HG03457 (cell line): ENCODE data around the gene ROGDI.
A peak's percentile ranks its signal among the peaks of the same experiment; 100 is the strongest.

ENCODE experiments used
- ATAC-seq: cut with Tn5 transposase; IDR thresholded peaks from one replicate; pipeline ENCODE4 v1.9.1; 2021; ENCODE audit warnings: moderate number of reproducible peaks; ENCODE audit not compliant: unreplicated experiment

The ROGDI gene, protein sequence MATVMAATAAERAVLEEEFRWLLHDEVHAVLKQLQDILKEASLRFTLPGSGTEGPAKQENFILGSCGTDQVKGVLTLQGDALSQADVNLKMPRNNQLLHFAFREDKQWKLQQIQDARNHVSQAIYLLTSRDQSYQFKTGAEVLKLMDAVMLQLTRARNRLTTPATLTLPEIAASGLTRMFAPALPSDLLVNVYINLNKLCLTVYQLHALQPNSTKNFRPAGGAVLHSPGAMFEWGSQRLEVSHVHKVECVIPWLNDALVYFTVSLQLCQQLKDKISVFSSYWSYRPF

DNA sequence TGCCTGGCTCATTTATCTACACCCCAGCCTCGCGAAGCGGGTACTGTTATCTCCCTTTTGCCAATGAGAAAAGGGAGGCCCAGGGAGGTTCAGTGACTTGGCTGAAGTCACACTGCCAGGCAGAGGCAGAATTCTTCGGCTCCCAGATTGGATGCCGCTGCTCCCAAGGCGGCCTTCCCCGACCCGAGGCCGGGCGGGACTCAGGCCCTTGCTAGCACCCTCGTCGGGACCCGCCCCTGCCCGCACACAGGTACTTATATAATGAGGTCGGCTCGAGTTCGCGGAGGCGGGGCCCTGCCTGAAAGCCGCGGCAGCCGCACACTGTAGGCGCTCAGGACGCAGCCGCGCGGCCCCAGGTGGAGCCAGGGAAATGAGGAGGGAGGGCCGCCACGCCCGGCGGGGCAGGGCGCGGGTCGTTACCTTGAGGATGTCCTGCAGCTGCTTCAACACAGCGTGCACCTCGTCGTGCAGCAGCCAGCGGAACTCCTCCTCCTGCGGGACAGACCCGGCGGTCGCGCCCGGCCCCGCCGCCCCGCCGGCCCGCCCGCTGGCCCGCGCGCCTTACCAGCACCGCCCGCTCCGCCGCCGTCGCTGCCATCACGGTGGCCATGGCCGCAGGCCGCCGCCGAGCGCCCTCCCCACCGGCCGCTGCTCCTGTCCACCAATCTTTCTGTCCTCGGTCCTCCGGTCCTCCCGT, at the start of gene ROGDI:
ROGDI (minus strand) TSS at position 672 of the 697 bp plus-strand sequence; CDS start at position 610, 62 bp downstream.
- ATAC-seq, result peak; percentile 38

DNA sequence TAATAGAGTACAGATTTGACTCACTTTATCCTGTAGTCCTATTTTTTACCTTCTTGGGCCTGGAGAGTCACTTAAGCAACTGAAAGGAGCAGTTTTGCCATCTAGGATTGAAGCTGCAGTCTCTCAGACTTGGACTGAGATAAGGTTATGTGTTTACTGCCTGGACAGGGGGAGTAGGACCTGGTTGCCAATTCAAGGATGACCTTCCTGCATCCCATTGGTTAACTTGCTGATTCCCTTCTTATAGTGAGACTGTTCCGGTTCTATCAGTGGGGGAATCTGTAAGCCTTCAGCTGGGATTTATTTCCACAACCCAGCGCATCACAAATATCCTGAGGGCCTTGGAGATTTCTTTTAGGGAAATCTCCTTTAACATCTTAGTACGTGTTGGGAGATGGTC, 47.8 kb upstream of the ROGDI start:
- no peak for ATAC-seq

DNA sequence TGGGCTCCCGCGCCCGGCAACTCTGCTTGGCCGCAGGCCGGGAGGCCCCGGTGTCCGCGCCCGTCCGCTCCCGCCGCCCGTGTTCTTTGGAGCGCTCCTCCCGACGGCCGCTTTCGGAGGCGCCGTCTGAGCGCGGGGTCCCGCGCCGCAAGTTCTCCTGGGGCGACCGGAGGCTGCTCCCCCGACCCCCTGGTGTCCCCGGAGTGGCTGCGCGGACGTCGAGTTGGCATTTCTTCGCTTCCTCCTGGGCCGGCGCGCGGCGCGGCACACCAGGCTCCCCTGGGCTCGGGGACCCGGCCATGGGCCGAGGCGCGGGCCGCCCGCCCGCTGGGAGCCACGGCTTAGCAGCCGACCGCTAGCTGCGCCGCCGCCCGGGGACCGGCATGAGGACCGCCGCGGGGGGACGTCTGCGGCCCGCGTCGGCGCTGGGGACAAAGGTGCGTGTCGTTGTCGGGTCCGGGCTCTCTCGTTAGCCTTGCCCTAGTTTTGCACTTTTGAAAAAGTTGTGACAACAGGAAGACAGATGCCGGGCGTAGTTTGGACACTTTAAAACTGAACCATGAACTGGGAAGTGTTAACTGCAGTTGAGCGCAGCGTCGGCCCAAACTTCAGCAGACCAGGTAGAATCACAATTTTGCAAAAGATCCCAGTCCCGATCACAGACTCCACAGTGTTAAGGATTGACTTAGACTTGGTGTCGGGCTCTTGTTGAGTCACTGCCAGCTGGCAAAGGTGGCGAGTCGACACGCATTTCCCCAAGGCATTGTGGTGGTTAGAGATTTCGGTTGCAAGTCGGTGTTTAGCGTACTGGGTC, 45.5 kb upstream of the ROGDI start:
- ATAC-seq, result peak; percentile 11

DNA sequence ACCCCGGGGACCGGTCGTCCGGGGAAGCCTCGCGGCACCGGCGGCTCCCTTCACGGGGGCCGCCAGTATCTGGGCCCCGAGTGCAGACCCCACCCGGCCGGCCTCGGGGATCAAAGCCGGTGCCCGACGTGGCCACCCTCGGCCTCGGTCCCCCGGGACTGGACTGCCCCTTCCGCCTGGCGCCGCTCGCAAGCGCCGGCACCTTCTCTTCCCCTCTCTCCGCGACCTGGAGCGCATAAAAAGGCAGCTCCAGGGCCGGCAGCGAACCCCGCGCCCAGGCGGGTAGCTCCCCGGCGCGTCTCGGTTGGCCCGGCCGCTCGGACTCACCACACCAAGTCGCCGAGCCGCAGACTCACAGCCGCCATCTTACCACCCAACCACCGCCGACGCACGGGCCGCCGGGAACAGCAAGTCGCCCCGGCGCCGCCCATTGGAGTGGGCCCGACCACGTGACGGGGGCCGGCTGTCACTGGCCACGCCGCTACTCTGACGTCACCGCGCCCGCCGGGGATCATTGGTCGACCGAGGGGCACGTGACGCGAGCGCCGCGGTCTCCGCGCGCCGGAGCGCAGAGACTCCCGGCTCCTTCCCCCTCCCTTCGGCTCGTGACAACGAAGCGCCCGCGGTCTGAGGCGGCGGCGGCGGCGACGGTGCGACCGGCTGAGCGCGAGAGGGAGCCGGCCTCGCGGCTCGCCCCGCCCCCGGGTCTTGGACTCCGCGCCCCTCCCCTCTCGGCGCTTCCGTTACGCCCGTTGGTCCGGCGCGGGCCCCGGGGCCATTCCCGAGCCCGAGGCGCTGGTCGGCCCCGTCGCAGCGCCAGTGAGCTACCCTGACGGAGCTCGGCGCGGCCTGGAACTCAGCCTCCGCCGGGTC, 44.7 kb upstream of the ROGDI start, which contains the start of the genes GLYR1 and UBN1:
GLYR1 (minus strand) TSS at position 388 of the 873 bp plus-strand sequence; CDS start at position 365, 23 bp downstream.
UBN1 (plus strand) TSS at position 581 of the 873 bp plus-strand sequence. CDS start 5,437 bp downstream, outside the sequence.
- peak; percentile 74 for ATAC-seq

DNA sequence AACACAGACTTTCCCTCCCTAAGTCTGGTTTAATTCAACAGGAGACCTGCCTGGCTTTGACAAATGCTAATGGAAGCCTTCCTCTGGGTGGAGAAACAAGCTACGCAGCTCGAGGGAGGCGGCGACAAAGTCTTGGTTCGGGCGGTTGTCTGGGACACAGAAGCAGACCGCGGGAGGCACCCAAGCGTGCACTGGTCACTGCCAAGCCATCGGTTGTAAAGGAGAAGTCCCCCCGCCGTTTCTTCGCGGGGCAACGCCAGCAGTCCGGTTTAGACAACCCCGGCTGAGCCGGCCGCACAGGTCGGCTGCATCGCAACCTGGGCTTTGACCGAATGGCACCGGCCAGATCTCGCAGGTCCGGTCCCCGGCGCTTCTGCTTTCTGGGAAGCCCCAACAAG, 44.1 kb upstream of the ROGDI start:
- ATAC-seq, result no peak

DNA sequence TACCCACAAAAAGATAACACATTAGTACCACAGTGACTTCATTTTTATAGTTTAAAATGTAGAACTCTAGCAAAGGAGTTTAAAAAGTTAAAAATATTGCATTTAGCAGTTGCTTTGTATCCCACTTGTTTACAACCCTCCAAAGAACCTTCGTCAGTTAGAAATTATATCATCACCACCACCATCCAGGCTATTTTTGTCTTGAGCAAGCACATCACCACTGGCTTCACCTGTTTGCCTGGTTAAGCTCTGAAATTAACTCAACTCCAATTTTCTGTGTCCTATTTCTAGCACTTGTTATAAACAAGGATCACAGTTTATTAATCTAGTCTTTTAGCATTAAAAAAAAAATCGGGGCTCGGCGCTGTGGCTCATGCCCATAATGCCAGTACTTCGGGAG, 38.6 kb upstream of the ROGDI start:
- ATAC-seq, result no peak

DNA sequence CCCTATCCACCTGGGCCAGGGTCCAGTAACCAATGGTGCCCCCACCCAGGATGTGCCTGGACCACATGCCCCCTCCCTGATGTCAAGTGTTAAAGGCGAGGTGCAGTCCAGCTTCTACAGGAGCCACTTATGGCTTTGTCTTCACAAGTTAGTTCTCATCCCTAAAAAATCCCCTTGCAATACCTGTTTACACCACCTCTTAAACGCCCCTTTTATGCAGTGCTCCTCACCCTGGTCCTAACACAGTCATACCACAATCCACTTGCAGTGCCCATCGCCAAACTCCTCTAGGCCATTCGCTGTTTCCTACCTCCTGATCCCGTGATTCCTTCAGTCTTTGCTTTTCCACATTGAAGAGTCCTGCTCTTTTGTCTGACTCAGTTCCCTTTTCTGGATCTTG, 37.5 kb upstream of the ROGDI start:
- ATAC-seq, result no peak

DNA sequence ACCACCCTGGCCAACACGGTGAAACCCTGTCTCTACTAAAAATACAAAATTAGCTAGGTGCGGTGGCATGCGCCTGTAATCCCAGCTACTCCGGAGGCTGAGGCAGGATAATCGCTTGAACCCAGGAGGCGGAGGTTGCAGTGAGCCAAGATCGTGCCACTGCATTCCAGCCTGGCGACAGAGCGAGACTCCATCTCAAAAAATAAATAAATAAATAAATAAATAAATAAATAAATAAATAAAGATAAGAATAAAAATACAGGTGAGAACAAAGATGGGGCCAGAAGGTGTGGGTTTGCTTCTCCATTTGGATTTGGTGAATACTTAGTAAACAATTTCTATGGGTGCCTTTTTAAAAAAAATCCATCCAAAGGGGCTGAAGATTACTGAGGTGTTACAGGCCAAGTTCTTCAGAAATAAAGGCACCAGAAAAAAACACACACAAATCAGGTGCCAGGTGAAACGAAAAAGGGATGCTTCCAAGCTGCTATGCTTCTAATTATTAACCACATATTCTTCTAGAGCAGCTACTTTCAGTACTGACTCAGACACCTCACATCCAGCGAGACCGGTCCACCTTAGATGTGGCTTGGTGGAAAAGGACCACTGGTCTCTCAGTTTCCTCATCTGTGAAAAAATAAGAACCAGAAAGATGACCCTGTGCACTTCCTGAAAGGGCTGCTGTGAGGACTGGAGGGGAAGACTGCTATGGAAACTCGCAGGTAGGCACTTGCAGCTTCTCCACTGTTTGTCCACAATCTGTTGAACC, 35.5 kb upstream of the ROGDI start:
- ATAC-seq, result no peak

DNA sequence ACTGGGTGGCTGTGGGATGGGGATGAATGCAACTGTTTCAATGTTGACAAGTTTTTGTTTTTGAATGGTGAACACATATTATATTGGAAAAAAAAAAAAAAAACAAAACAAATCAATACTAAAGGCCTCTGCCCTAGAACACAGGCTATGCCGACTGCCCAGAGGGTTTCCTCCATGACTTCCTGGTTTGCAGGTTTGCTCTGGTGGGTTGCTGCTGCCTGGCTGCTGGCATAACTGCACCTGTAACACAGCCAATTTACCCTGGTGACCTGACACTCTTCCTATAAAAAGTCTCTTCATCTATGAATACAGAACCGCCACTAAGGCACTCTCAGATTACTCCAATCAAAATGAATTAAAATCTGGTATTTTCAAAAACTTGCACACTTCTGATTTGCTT, 34.3 kb upstream of the ROGDI start:
- no peak for ATAC-seq

DNA sequence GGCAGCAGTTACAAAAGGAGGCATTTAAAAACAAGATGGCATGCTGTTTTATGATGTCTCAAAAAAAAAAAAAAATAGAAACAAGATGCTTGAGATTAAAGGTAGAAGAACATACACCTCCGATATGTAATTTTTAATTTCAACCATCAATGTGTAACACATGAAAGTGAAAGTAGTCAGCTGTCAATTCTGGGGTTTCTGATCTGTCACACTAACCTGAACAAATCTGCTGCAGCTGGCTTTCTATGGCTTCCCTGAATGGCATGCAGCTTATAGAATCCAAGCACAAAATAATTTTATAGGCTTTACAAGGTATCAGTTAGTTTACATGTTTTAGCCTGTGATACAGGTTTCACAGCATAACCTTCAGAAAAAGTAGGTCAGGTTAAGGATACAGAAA, 31.2 kb upstream of the ROGDI start:
- no peak for ATAC-seq

DNA sequence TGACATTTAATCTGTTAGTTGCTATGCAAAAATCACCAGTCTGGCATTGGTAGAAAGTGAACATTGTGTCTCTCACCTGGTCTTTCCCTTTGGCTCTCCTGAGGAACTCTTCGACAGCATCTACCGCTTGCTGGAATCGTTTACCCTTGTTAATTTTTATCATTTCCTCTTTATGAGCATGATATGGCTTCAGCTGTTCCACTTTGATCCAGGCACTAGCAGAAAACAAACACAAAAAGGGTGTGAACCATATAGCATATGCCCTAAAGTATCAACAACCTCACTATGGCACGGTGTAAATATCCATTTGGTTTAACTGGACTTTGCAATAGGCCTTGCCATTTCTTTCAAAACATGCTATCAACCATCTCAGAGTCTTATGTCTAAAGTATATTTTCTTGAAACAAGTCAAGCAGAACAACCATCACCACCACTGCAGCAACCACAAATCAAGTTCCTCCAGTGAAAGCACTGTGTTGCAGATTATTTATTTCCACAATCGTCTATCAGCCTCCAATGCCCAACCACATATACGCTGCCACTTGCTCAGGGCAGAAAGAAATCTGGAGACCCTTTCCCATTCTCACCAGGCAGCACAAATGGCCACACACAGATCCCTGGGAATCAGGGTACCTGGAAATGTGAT, 30.4 kb upstream of the ROGDI start:
- no peak for ATAC-seq

DNA sequence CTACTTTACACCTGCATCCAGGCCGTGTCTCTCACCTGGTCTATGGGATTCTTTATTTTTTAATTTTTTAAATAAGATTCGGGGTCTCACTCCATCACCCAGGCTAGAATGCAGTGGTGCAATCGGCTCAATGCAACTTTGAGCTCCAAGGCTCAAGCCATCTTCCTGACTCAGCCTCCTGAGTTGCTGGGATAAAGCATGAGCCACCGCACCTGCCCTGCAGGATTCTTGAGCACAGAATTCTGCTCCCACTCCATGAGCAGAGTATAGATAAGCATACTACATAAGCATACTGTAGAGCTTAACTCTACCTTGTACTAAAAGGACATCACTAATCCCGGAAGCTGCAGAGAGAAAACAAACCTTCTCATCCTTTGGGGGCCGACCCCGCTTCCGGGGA, 29.2 kb upstream of the ROGDI start:
- ATAC-seq, result no peak

DNA sequence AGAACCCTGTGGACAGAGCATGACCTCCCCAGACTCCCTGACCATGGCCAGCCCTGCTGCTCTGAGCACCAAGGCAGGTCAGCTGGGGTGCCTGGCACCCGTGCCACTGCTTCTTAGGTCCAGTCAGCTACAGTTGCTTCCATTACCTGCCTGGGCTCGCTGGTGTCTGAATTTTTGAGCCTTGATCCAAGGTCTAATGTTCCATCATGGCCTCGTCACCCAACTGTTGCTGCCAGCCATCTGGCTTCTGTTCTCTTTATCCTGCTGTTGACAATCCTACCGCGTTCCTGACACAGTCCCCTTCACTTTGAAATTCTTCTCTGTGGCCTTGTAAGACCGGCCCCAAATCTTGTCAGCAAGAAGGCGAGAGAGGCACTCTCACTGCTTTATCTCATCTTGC, 28.0 kb upstream of the ROGDI start:
- no peak for ATAC-seq

DNA sequence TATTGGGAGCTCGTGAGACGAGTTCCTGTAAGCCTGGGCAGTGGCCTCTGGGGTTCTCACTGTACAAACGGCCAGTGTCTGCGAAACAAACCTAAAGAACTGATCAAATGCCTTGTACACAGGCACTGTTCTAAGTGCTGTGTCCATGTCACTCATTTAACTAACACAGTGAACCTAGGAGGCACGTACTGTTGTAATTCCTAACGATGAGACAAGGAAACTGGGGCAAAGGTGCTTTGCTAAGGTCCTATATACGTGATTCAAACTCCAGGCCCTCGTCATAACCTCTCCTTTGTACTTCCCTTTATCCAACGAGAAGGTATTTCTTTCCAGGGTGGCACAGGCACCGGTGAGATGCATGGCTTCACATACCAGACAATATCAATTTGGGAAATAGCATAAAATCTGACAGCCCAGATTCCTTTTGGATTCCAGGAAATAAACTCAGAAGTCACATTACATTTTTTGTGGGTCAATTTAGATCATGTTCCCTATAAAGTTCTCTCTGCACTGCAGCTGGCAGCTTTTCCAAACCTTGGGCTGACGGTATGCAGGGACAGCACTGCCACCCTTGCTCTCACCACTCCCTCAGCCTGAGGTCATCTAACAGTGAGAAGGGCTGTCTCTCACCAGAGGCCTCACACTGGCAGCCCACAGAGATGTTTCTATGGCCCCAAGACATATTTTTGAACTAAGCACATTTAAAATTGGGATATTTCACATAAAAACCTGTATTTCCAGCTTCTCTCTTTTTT, 26.3 kb upstream of the ROGDI start:
- no peak for ATAC-seq

DNA sequence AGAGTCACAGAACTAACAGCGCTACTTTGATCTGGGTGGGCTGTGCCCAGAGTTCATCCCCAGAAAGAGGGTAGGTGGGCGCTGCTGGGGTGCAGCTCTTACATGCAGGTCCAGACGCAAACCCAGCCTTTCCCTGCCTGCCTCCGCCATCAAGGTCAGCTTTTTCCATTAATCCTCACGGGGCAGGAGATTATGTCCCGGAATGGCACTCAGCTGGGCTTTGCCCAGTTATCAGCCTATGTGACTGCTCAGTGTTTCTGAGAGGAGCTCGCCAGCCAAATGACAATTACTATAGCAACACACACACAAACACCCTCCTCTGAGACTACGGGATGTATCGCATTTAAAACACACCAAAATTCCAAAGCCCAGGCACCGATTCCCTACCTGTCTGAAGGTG, 24.5 kb upstream of the ROGDI start:
- no peak for ATAC-seq

DNA sequence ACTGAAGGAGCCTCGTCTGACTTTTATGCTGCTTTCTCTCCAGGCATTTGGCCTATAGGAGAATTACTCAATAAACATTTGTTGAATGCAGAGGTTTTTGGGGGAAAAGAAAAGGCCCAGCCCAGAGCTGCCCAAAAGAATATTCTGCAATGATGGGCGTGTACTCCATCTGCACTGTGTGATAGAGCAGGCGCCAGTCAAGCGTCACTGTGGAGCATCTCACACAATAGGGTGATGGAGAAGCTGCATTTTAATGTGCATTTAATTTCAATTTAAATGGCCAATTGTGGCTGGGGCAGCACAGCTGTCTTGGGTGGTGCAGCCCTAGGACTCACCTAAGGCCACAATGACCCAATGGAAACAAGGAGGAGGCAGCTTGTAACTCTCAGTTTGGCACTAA, 24.1 kb upstream of the ROGDI start:
- ATAC-seq, result no peak

DNA sequence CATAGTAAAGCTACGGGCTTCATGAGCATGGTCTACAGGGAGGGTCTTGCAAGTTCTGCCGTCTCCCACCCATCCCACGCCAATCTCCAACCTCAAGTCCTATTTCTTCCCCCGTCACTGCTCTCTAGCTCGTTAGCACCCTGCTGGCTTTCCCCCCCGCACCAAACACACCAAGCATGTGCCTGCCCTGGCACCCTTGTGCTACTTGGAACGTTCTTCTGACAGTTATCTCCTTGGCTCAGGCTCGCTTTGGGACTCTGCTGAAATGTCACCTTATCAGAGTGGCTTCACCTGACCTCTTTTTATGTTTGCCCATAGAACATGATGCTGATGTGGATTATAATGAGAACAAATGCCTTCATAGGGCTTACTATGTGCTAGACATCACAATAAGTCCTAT, 22.8 kb upstream of the ROGDI start:
- ATAC-seq, result no peak

DNA sequence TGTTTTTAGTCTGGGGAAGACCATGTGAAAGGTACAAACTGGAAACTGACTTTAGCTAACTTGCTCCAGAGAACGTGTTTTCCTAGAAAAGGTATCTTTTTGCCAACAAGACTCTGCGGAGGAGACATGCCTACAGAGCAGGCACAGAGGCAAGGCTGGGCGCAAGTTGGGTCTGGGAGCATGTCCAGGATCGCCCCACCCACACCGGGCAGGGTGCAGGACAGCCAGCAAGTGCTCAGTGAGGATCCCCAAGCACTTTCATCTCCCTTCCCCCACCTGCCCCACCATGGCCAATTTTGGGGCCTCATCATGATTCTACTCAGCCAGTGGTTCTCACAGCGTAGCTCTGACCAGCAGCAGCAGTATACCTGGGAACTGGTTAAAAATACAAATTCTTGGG, 18.2 kb upstream of the ROGDI start:
- ATAC-seq, result no peak
